HepG2 (cell line): ENCODE results near the gene MRPL10.

Experiments
- ARNT2 ChIP-seq: sonication (generic); formaldehyde crosslinking; IDR thresholded peaks from 2 replicates; pipeline ENCODE4 v1.8.0; 2022; ENCODE audit warnings: mild to moderate bottlenecking, low read depth, missing genetic modification reagents, moderate library complexity
- CHCHD3 ChIP-seq: sonication (generic); formaldehyde crosslinking; IDR thresholded peaks from 2 replicates; pipeline ENCODE4 v1.8.0; 2022; ENCODE audit warnings: mild to moderate bottlenecking, missing genetic modification reagents, moderate library complexity
- KLF16 ChIP-seq, 2 experiments: sonication (generic) in 1 of 2; formaldehyde crosslinking in 1 of 2; IDR thresholded peaks; 2 replicates each; pipeline versions ENCODE4 v1.6.1 to v1.8.0; 2016 to 2023; ENCODE audit warnings: missing genetic modification reagents in 2 of 2, missing compliant biosample characterization in 1 of 2
- MAFG ChIP-seq: sonication (generic); formaldehyde crosslinking; IDR thresholded peaks from 2 replicates; pipeline ENCODE4 v1.5.1; 2020; ENCODE audit warnings: mild to moderate bottlenecking, missing genetic modification reagents
- POLR2A ChIP-seq, 2 experiments: IDR thresholded peaks; 2 replicates each; pipeline ENCODE4 v1.6.1; 2011; ENCODE audit warnings: low read depth in 2 of 2, low read length in 2 of 2, mild to moderate bottlenecking in 1 of 2, moderate library complexity in 1 of 2; ENCODE audit not compliant: insufficient read depth in 1 of 2
- RFX1 ChIP-seq: fragments of 450-650 bp; IDR thresholded peaks from 2 replicates; pipeline ENCODE4 v1.6.1; 2017
- ZNF451 ChIP-seq: sonication (generic); formaldehyde crosslinking; IDR thresholded peaks from 2 replicates; pipeline ENCODE4 v1.5.0; 2020; ENCODE audit warnings: mild to moderate bottlenecking, missing genetic modification reagents
- ZNF660 ChIP-seq: sonication (generic); formaldehyde crosslinking; IDR thresholded peaks from 2 replicates; pipeline ENCODE4 v1.5.1; 2020; ENCODE audit warnings: mild to moderate bottlenecking, low read depth, missing genetic modification reagents, borderline replicate concordance
- TF ChIP-seq, protein P1 (sequence below): sonication (generic); formaldehyde crosslinking; IDR thresholded peaks from 2 replicates; pipeline ENCODE4 v1.4.0; 2020; ENCODE audit warnings: missing genetic modification reagents
- TF ChIP-seq, protein P2 (sequence below): sonication (generic); formaldehyde crosslinking; IDR thresholded peaks from 2 replicates; pipeline ENCODE4 v1.5.1; 2020; ENCODE audit warnings: missing genetic modification reagents, mild to moderate bottlenecking, borderline replicate concordance
- TF ChIP-seq, protein P3 (sequence below): sonication (generic); formaldehyde crosslinking; IDR thresholded peaks from 2 replicates; pipeline ENCODE4 v1.4.0; 2020; ENCODE audit warnings: missing genetic modification reagents

DNA sequence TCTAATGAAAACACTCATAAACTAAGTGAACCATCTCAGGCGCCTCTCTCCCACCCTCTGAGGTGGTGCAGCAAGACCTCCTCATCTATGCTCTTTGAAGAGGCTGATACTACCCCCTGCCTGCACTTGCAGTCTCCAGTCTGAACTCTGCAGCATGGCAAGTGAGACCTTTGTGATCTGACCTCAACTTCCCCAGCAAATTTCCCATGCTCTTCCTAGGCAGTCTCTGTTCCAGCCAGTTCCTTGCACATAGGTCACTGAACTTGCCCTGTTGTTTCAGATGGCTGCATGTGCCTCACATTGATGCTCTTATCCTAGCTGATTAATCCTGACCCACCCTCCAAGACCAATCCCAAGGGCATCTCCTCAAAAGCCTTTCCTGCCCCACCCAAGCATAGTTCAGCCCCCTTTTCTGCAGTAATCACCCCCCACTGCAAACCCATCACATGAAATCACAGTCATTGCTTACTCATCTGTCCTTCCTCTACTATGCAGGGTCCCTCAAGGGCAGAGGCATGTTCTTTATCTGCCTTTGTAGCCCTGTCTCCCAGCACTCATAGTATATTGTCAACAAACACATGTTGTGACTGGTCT, 56.3 kb downstream of the MRPL10 start:
- TF ChIP-seq CHCHD3 (CRISPR knock-in tag) = no peak
- no peak for TF ChIP-seq ARNT2 (CRISPR knock-in tag)
- TF ChIP-seq, protein P1, sequence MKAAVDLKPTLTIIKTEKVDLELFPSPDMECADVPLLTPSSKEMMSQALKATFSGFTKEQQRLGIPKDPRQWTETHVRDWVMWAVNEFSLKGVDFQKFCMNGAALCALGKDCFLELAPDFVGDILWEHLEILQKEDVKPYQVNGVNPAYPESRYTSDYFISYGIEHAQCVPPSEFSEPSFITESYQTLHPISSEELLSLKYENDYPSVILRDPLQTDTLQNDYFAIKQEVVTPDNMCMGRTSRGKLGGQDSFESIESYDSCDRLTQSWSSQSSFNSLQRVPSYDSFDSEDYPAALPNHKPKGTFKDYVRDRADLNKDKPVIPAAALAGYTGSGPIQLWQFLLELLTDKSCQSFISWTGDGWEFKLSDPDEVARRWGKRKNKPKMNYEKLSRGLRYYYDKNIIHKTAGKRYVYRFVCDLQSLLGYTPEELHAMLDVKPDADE (CRISPR knock-in tag) = no peak
- TF ChIP-seq, protein P2, sequence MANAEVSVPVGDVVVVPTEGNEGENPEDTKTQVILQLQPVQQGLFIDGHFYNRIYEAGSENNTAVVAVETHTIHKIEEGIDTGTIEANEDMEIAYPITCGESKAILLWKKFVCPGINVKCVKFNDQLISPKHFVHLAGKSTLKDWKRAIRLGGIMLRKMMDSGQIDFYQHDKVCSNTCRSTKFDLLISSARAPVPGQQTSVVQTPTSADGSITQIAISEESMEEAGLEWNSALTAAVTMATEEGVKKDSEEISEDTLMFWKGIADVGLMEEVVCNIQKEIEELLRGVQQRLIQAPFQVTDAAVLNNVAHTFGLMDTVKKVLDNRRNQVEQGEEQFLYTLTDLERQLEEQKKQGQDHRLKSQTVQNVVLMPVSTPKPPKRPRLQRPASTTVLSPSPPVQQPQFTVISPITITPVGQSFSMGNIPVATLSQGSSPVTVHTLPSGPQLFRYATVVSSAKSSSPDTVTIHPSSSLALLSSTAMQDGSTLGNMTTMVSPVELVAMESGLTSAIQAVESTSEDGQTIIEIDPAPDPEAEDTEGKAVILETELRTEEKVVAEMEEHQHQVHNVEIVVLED (CRISPR knock-in tag) = no peak
- no peak for TF ChIP-seq KLF16 (CRISPR knock-in tag; IDR thresholded peaks at IDR 0.05)
- TF ChIP-seq POLR2A (IDR thresholded peaks at IDR 0.05; ENCODE audit: insufficient read depth in 1 of 2, low read depth in 2 of 2, low read length in 2 of 2) = no peak
- no peak for TF ChIP-seq MAFG (CRISPR knock-in tag)
- TF ChIP-seq ZNF660 (CRISPR knock-in tag) = no peak
- TF ChIP-seq ZNF451 = no peak
- no peak for TF ChIP-seq RFX1
- TF ChIP-seq, protein P3, sequence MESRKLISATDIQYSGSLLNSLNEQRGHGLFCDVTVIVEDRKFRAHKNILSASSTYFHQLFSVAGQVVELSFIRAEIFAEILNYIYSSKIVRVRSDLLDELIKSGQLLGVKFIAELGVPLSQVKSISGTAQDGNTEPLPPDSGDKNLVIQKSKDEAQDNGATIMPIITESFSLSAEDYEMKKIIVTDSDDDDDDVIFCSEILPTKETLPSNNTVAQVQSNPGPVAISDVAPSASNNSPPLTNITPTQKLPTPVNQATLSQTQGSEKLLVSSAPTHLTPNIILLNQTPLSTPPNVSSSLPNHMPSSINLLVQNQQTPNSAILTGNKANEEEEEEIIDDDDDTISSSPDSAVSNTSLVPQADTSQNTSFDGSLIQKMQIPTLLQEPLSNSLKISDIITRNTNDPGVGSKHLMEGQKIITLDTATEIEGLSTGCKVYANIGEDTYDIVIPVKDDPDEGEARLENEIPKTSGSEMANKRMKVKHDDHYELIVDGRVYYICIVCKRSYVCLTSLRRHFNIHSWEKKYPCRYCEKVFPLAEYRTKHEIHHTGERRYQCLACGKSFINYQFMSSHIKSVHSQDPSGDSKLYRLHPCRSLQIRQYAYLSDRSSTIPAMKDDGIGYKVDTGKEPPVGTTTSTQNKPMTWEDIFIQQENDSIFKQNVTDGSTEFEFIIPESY = no peak
